Neural cell (in vitro differentiated cells): Measurements from ENCODE around the gene ATP6V1G3. TPM values are rescaled to one million over a fixed set of nuclear protein-coding genes. Genes with fewer than 3 reads are reported as not detected.

ENCODE experiments used
- H2AFZ ChIP-seq: fragments of 200-600, 300-800 bp; sonication (generic), shearing (Covaris generic); 2 replicates; pipeline ENCODE4 v1.6.0; 2014; ENCODE audit warnings: low read depth, mild to moderate bottlenecking, antibody characterized with exemption, low read length, moderate library complexity
- H3F3A ChIP-seq: fragments of 200-600 bp; shearing (Covaris generic); 2 replicates; pipeline ENCODE4 v1.6.1; 2016; ENCODE audit warnings: mild to moderate bottlenecking, moderate library complexity, mixed read lengths, antibody characterized with exemption, low read length; ENCODE audit not compliant: insufficient read depth, poor library complexity, severe bottlenecking
- H3K27ac ChIP-seq: fragments of 200-600, 300-800 bp; sonication (generic), shearing (Covaris generic); 2 replicates; pipeline ENCODE4 v1.5.1; 2014; ENCODE audit warnings: mild to moderate bottlenecking, low read length, moderate library complexity
- H3K27me3 ChIP-seq: fragments of 300-800, 200-600 bp; sonication (generic), shearing (Covaris generic); 2 replicates; pipeline ENCODE4 v1.6.0; 2014; ENCODE audit warnings: mild to moderate bottlenecking, low read depth, low read length, moderate library complexity; ENCODE audit not compliant: insufficient read depth
- H3K36me3 ChIP-seq: fragments of 300-800, 200-600 bp; sonication (generic), shearing (Covaris generic); 2 replicates; pipeline ENCODE4 v1.5.1; 2014; ENCODE audit warnings: mild to moderate bottlenecking, antibody characterized with exemption, low read length, moderate library complexity; ENCODE audit not compliant: insufficient read depth
- H3K4me2 ChIP-seq: fragments of 300-800, 200-600 bp; sonication (generic), shearing (Covaris generic); 2 replicates; pipeline ENCODE4 v1.6.0; 2014; ENCODE audit warnings: mild to moderate bottlenecking, low read length
- H3K4me3 ChIP-seq: fragments of 300-800, 200-600 bp; sonication (generic), shearing (Covaris generic); 2 replicates; pipeline ENCODE4 v1.5.1; 2014; ENCODE audit warnings: mild to moderate bottlenecking, low read length, moderate library complexity
- H3K79me2 ChIP-seq: fragments of 200-600 bp; shearing (Covaris generic); replicated peaks from 2 replicates; pipeline ENCODE4 v1.6.0; 2014; ENCODE audit warnings: mild to moderate bottlenecking, low read length, moderate library complexity; ENCODE audit not compliant: insufficient read depth
- H3K9ac ChIP-seq: fragments of 300-800, 200-600 bp; sonication (generic), shearing (Covaris generic); 2 replicates; pipeline ENCODE4 v1.6.1; 2016; ENCODE audit warnings: mild to moderate bottlenecking, low read length, mixed read lengths
- H3K9me2 ChIP-seq: fragments of 200-600 bp; shearing (Covaris generic); 2 replicates; pipeline ENCODE4 v1.6.1; 2016; ENCODE audit warnings: mild to moderate bottlenecking, low read length, mixed read lengths; ENCODE audit not compliant: insufficient read depth
- H3K9me3 ChIP-seq: fragments of 200-600, 300-800 bp; sonication (generic), shearing (Covaris generic); 2 replicates; pipeline ENCODE4 v1.6.1; 2016; ENCODE audit warnings: mild to moderate bottlenecking, mixed run types, low read length, moderate library complexity, mixed read lengths
- H4K20me1 ChIP-seq: fragments of 200-600 bp; shearing (Covaris generic); 2 replicates; pipeline ENCODE4 v1.6.1; 2016; ENCODE audit warnings: mild to moderate bottlenecking, mixed run types; ENCODE audit not compliant: insufficient read depth
- CTCF ChIP-seq: fragments of 450-650 bp; IDR thresholded peaks from 2 replicates; pipeline ENCODE4 v1.5.1; 2014; ENCODE audit warnings: antibody characterized with exemption, mild to moderate bottlenecking, moderate library complexity; ENCODE audit not compliant: poor library complexity, severe bottlenecking
- EP300 ChIP-seq: fragments of 450-650 bp; conservative IDR thresholded peaks from 2 replicates; pipeline ENCODE4 v1.6.1; 2014; ENCODE audit warnings: antibody characterized with exemption, mild to moderate bottlenecking, moderate library complexity; ENCODE audit not compliant: poor library complexity, severe bottlenecking
- EZH2 ChIP-seq: fragments of 200-600, 300-800 bp; shearing (Covaris generic), sonication (generic); IDR thresholded peaks from 2 replicates; pipeline ENCODE4 v1.6.1; 2014; ENCODE audit warnings: antibody characterized with exemption, low read length, borderline replicate concordance, mild to moderate bottlenecking; ENCODE audit not compliant: insufficient read depth, poor library complexity, severe bottlenecking
- MXI1 ChIP-seq: fragments of 450-650 bp; conservative IDR thresholded peaks from 2 replicates; pipeline ENCODE4 v1.6.1; 2014; ENCODE audit warnings: antibody characterized with exemption, mild to moderate bottlenecking; ENCODE audit not compliant: poor library complexity, severe bottlenecking
- POLR2AphosphoS5 ChIP-seq: IDR thresholded peaks from 2 replicates; pipeline ENCODE4 v1.6.1; 2012
- RAD21 ChIP-seq: fragments of 450-650 bp; conservative IDR thresholded peaks from 2 replicates; pipeline ENCODE4 v1.6.1; 2014; ENCODE audit warnings: antibody characterized with exemption, mild to moderate bottlenecking, moderate library complexity
- REST ChIP-seq: IDR thresholded peaks from 2 replicates; pipeline ENCODE4 v1.6.1; 2012; ENCODE audit warnings: borderline replicate concordance
- SMC3 ChIP-seq: fragments of 450-650 bp; conservative IDR thresholded peaks from 2 replicates; pipeline ENCODE4 v1.6.1; 2014; ENCODE audit warnings: antibody characterized with exemption, mild to moderate bottlenecking, moderate library complexity; ENCODE audit not compliant: poor library complexity
- TAF1 ChIP-seq: IDR thresholded peaks from 2 replicates; pipeline ENCODE4 v1.6.1; 2012; ENCODE audit warnings: low read depth
- polyA plus RNA-seq: library from polyadenylated mRNA; depleted of rRNA; stranded (reverse); fragments of >200 nt; gene quantifications from 2 replicates; pipeline ENCODE4 v1.2.3, GENCODE V29; 2014

The ATP6V1G3 gene
- polyA plus RNA-seq, 1 donor from 2014 or later, result not detected

GRCh38 chr1:198497326-198498102, 43.0 kb downstream of the ATP6V1G3 start:
- Histone ChIP-seq H3K27me3 (no peaks in the 10 kb centered on the region), H3K9ac (no peak overlapping the region), H3K4me3 (no peak overlapping the region), H3F3A (no peaks in the 10 kb centered on the region), H3K79me2 (no peaks in the 10 kb centered on the region), H3K27ac (no peak overlapping the region), H3K9me2 (no peaks in the 10 kb centered on the region), H3K4me2 (no peak overlapping the region), H4K20me1 (no peaks in the 10 kb centered on the region), H3K9me3 (no peaks in the 10 kb centered on the region), H3K36me3 (no peaks in the 10 kb centered on the region), H2AFZ (no peak overlapping the region)
- TF ChIP-seq TAF1 (no peak), REST (no peak), SMC3 (no peak), CTCF (no peak), MXI1 (no peak), POLR2AphosphoS5 (no peak)

GRCh38 chr1:198496216-198497143, 44.0 kb downstream of the ATP6V1G3 start:
- no peak overlapping the region for H3K27ac ChIP-seq
- no peak overlapping the region for H3K4me3 ChIP-seq
- H3K4me2 ChIP-seq, result no peak overlapping the region
- H3K36me3 ChIP-seq, result no peaks in the 10 kb centered on the region
- no peaks in the 10 kb centered on the region for H4K20me1 ChIP-seq
- no peaks in the 10 kb centered on the region for H3K9me3 ChIP-seq
- H3K79me2 ChIP-seq, result no peaks in the 10 kb centered on the region
- no peaks in the 10 kb centered on the region for H3K9me2 ChIP-seq
- H3F3A ChIP-seq, result no peaks in the 10 kb centered on the region
- H3K9ac ChIP-seq, result no peak overlapping the region
- H3K27me3 ChIP-seq, result no peaks in the 10 kb centered on the region
- no peak for TF ChIP-seq MXI1
- no peak for TF ChIP-seq CTCF
- no peak for TF ChIP-seq RAD21
- TF ChIP-seq REST, result no peak
- no peak for TF ChIP-seq POLR2AphosphoS5
- TF ChIP-seq SMC3, result no peak
- TF ChIP-seq TAF1, result no peak
- no peak for TF ChIP-seq EP300
- no peak for TF ChIP-seq EZH2
- H2AFZ ChIP-seq, result no peak overlapping the region
